WERI-Rb-1 (cell line): Measurements from ENCODE around the gene KRT72.

ENCODE experiments used
- DNase-seq: peaks from one replicate; pipeline ENCODE4 v3.0.0-alpha.2; 2020
- H3K27ac ChIP-seq: fragments of 250-450 bp; sonication (Bioruptor Pico); 2 replicates; pipeline ENCODE4 v1.5.1; 2020; ENCODE audit warnings: mild to moderate bottlenecking, moderate library complexity
- H3K27me3 ChIP-seq: fragments of 250-450 bp; sonication (Bioruptor Pico); 2 replicates; pipeline ENCODE4 v1.5.1; 2021; ENCODE audit warnings: mild to moderate bottlenecking, low read depth, moderate library complexity; ENCODE audit not compliant: insufficient read depth, severe bottlenecking
- H3K36me3 ChIP-seq: fragments of 250-450 bp; sonication (Bioruptor Pico); 2 replicates; pipeline ENCODE4 v1.5.1; 2020; ENCODE audit warnings: mild to moderate bottlenecking, moderate library complexity
- H3K4me3 ChIP-seq: 2 replicates; pipeline ENCODE4 v1.5.1; 2011; ENCODE audit warnings: low read depth, mild to moderate bottlenecking, control low read depth, low read length
- H3K9me3 ChIP-seq: fragments of 250-450 bp; sonication (Bioruptor Pico); 2 replicates; pipeline ENCODE4 v1.5.1; 2021; ENCODE audit warnings: mild to moderate bottlenecking, moderate library complexity; ENCODE audit not compliant: severe bottlenecking
- TF ChIP-seq, protein P1 (sequence below): IDR thresholded peaks from 2 replicates; pipeline ENCODE4 v1.5.1; 2011; ENCODE audit warnings: low read depth, mild to moderate bottlenecking, control low read depth, inconsistent platforms, low read length

Gene KRT72

DNA sequence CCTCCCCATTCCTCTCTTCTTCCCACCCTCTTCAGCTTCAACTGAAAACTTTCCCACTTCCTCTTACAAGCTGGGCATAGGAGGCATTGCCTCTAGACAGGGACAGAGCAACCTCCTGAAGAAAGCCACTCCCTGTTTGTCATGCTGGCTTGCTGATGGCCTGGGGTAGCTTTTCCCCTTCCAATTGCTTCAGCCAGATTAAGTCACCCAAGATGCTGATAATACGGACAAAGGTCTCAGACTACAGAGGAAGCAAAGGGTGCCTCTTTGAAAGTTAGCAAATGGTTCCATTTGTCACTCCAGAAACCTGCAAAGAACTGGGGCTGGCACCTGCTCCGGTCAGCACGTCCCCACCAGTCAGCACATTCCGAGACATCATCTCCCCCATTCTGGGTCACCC lies 44.7 kb upstream of the KRT72 start:
- Histone ChIP-seq H3K27me3 (peaks cover 98% of the 10 kb centered on the region), H3K36me3 (no peaks in the 10 kb centered on the region)
- DNase-seq = no peak

DNA sequence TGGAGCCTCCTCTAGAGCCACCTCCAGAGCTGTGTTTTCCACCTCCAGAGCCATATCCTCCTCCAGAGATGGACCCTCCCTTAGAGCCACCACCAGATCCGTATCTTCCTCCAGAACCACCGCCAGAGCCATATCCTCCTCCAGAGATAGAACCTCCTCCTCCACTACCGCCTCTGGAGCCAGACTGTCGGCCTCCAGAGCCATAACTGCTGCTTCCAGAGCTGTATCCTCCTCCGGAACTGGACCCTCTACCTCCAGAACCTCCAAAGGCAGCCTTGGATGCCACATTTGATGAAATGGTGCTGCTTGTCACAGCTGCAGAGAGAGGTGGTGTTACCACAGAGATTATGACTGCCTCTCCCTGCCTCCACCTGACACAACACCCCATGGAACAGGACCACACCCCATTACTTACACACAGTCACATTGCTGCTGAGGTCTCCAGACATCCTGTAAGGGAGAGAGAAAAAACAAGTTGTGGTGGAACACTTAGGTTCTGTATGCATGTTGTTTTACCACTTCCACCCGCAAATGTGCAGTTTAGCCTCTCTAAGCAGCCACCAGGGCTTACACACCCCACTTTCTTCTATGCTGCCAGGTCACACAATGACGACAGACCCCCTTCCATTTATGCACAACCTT lies 44.0 kb upstream of the KRT72 start:
- Histone ChIP-seq H3K9me3 (no peaks in the 10 kb centered on the region), H3K27me3 (peaks cover 95% of the 10 kb centered on the region), H3K4me3 (no peak overlapping the region), H3K27ac (no peak overlapping the region), H3K36me3 (no peaks in the 10 kb centered on the region)
- no peak for DNase-seq
- TF ChIP-seq, protein P1, sequence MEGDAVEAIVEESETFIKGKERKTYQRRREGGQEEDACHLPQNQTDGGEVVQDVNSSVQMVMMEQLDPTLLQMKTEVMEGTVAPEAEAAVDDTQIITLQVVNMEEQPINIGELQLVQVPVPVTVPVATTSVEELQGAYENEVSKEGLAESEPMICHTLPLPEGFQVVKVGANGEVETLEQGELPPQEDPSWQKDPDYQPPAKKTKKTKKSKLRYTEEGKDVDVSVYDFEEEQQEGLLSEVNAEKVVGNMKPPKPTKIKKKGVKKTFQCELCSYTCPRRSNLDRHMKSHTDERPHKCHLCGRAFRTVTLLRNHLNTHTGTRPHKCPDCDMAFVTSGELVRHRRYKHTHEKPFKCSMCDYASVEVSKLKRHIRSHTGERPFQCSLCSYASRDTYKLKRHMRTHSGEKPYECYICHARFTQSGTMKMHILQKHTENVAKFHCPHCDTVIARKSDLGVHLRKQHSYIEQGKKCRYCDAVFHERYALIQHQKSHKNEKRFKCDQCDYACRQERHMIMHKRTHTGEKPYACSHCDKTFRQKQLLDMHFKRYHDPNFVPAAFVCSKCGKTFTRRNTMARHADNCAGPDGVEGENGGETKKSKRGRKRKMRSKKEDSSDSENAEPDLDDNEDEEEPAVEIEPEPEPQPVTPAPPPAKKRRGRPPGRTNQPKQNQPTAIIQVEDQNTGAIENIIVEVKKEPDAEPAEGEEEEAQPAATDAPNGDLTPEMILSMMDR = no peak

More for the DNA sequence above, 44.7 kb upstream of the KRT72 start:
- TF ChIP-seq, protein P1 = no peak
- no peak overlapping the region for H3K4me3 ChIP-seq
- H3K9me3 ChIP-seq = no peaks in the 10 kb centered on the region
- H3K27ac ChIP-seq = no peak overlapping the region

- TF ChIP-seq, protein P1 = no peak
- Histone ChIP-seq H3K36me3 (no peaks in the 10 kb centered on the region), H3K9me3 (no peaks in the 10 kb centered on the region), H3K4me3 (no peak overlapping the region), H3K27ac (no peak overlapping the region), H3K27me3 (peaks cover 95% of the 10 kb centered on the region)
- DNase-seq = no peak
These were observed 42.8 kb upstream of the KRT72 start for GRCh38 chr12:52644078-52644415.

DNA sequence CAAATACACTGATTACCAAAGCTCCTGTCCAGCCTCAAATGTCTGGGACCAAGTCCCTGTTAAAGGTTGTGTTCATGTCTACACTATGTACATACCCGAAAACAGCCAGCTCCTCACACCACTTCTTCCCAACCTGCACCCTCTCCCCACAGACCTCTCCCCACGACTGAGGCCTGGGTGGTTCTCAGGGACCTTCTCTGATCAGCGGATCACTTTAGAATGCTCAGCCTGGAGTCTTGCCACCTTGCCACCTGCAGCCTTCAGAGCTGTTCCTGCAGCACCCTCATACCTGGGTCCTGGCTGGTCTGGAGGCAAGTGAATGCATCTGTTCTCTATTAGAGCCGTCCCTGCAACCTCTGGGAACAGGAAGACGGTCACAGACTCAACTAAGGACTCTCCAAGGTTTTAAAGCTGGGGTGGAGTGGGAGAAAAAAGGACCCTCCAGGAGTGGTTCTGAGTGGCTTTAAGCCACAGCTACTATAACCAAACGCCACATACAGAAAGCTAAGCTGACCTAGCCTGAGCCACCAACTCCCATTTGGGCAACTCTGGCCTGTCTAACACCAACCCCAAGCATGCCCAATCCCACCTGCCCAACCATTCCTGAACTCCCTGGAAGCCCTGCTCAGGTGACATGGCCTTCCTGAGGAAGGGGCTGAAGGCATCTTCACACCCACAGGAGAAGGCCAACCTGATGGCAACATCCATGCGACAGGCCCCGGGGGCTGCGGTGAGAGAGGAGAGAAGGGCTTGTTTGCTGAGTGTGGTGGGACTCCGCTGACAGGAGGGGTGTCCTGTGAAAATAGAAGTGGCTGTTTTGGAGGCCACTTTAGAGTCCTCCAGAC lies 42.2 kb upstream of the KRT72 start:
- H3K9me3 ChIP-seq = no peaks in the 10 kb centered on the region
- peaks cover 97% of the 10 kb centered on the region for H3K27me3 ChIP-seq
- no peaks in the 10 kb centered on the region for H3K36me3 ChIP-seq
- no peak for DNase-seq
- no peak overlapping the region for H3K27ac ChIP-seq
- H3K4me3 ChIP-seq = no peak overlapping the region
- TF ChIP-seq, protein P1 = no peak

- Histone ChIP-seq H3K27ac (no peak overlapping the region), H3K27me3 (peaks cover 89% of the 10 kb centered on the region), H3K36me3 (no peaks in the 10 kb centered on the region), H3K4me3 (no peak overlapping the region), H3K9me3 (no peaks in the 10 kb centered on the region)
- TF ChIP-seq, protein P1 = no peak
- no peak for DNase-seq
These were observed 40.2 kb upstream of the KRT72 start for GRCh38 chr12:52641468-52641867.
